ENCODE results near the gene SBK1.

Gene SBK1

DNA sequence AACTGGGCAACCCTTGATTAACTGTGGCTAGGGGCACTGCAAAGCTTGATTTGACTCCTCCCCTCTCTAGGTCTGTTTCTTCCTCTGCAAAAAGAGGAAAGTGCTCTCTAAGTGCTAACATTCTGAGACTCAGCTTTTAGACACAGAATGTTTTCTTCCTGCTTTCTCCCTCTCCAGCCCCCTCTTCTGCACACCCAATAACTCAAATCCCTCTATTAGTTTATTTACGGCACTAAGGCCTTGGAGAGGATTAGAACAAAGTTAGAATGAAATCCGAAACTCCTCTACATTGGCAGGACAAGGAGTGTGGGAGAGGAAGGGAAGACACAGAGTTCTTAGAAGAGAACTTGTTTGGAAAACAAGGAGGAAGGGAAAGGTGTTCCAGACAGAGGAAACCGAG is 3.3 kb upstream of the SBK1 start:
- TF ChIP-seq, protein P1, sequence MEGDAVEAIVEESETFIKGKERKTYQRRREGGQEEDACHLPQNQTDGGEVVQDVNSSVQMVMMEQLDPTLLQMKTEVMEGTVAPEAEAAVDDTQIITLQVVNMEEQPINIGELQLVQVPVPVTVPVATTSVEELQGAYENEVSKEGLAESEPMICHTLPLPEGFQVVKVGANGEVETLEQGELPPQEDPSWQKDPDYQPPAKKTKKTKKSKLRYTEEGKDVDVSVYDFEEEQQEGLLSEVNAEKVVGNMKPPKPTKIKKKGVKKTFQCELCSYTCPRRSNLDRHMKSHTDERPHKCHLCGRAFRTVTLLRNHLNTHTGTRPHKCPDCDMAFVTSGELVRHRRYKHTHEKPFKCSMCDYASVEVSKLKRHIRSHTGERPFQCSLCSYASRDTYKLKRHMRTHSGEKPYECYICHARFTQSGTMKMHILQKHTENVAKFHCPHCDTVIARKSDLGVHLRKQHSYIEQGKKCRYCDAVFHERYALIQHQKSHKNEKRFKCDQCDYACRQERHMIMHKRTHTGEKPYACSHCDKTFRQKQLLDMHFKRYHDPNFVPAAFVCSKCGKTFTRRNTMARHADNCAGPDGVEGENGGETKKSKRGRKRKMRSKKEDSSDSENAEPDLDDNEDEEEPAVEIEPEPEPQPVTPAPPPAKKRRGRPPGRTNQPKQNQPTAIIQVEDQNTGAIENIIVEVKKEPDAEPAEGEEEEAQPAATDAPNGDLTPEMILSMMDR (IDR thresholded peaks at IDR 0.05; ENCODE audit: insufficient read depth, missing control alignments), result no peak
- DNase-seq (ENCODE audit: insufficient read length, low spot score) (no peak), FAIRE-seq (no peak)

DNA sequence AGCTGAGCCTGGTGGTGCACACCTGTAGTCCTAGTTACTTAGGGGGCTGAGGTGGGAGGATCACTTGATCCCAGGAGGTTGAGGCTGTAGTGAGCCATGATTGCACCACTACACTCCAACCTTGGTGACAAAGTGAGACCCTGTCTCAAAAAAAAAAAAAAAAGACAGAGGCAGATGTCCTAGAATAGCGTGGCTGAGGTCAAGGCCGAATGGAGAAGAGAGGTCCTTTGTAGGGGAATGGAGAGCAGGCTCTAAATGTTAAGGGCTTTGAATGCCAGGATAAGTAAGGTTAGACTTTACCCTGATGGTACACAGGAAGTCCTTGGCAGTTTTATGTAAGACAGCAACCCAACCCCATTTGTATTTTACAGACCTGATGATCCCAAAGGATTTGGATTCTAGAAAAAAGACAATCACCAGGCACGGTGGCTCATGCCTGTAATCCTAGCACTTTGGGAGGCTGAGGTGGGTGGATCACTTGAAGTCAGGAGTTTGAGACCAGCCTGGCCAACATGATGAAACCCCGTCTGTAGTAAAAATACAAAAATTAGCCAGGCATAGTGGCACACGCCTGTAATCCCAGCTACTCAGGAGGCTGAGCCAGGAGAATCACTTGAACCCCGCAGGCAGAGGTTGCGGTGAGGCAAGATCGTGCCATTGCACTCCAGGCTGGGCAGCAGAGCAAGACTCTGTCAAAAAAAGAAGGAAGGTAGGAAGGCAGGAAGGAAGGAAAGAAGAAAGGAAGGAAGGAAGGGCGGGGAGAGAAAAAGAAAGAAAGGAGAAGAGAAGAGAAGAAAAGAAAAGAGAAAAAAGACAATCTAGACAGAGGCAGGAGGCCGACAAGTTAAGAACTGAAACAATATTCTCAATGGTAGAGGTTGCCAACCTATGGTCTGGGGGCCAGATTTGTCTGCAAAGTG is 2.1 kb upstream of the SBK1 start:
- FAIRE-seq, result no peak
- TF ChIP-seq, protein P1 (IDR thresholded peaks at IDR 0.05; ENCODE audit: insufficient read depth, missing control alignments), result no peak
- no peak for DNase-seq (ENCODE audit: insufficient read length, low spot score)

DNA sequence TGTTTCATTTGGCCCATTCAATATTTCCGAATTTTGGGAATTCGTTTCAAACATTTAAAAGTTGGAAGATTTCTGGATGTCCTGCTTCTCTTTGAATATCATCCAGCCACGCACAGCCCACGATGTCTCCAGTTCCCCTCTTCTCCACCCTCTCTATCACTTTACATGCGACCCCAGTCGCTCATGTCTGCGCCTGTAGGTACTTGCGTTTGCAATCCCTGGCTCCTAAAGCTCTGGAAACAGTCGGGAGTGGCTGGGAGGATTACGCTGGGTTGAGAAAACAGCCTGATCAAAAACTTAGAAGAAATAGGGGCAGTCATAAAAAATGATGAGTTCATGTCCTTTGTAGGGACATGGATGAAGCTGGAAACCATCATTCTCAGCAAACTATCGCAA is 1.5 kb upstream of the SBK1 start:
- TF ChIP-seq, protein P1 (IDR thresholded peaks at IDR 0.05; ENCODE audit: insufficient read depth, missing control alignments), result no peak
- no peak for DNase-seq (ENCODE audit: insufficient read length, low spot score)
- FAIRE-seq, result no peak

DNA sequence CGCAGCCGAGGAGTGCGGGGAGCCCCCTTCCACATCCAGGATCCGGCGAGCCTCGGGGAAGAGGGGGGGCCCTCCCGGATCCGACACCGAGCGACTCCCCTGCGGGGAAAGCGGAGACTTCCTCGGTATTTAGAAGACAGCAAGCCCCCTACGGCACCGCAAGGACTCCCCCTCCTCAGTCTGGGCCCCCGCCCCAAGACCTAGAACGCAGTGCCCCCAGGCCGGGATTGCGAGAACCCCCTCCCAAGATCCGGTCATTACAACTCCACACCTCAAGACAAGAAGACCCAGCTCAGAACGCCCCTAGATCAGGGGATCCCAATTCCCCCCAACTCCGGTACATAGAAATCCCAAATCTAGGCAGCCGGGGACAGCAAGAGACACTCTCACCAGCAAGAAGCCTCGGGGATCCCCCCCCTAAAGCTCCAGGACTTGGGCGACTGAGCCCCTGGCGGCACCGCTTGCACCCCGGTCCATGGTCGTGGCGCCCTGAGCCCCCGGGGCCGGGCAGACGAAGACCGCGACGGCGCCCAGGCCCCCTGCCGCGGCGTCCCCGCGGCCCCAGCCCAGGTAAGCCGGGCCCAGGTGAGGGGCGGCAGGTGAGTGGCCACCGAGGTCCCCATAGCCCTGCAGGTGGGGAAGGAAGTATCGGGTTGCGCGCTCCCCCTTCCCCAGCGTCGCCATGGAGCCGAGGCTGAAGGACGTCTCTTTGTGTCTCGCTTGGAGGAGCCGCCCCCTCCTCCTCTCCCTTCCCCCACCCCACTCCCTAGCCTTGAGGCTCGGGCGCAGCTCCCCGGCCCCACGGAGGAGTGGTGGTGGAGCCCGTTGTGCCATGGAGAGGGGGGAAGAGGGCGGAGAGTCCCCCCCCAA is 641 bp downstream of the SBK1 start:
- DNase-seq (ENCODE audit: insufficient read length, low spot score) (no peak), FAIRE-seq (no peak)
- TF ChIP-seq, protein P1 (IDR thresholded peaks at IDR 0.05; ENCODE audit: insufficient read depth, missing control alignments), result no peak

DNA sequence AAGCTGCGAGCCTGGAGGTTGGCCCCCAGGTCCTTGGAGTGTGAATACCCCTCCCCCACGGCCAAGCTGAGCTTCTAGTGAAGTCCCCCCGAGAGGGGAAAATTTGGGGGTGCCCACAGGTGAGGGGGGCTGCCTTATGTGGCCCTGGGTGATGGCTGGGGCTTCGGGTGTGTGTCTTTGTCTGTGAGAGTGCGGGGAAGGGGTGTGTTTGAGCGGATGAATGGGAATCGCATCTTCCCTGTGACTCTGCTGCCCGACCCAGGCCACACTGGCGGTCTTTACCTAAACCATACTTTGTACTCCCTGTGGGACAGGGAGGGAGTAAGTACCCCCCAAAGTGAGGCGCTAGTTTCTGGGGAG is 1.3 kb downstream of the SBK1 start:
- TF ChIP-seq, protein P1 (IDR thresholded peaks at IDR 0.05; ENCODE audit: insufficient read depth, missing control alignments), result no peak
- DNase-seq (ENCODE audit: insufficient read length, low spot score) (no peak), FAIRE-seq (no peak)

DNA sequence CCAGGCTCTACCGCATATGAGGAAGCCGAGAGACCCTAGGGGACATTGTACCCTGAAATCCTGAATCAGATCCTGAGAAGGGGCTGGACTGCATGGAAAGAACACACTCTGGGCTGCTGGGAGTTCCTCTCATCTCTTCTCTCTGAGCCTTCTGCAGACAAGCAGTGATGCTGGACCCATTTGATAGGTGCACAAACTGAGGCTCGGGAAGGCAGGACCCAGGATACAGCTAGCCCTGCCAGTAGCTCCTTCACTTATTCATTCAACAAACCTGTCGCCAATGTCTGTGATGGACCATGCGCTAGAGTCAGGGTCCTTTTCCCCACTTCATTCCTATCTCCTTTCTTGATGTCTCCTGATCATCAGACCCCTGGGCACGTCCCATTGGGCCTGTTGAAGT is 1.9 kb downstream of the SBK1 start:
- DNase-seq (ENCODE audit: insufficient read length, low spot score) (no peak), FAIRE-seq (no peak)
- TF ChIP-seq, protein P1 (IDR thresholded peaks at IDR 0.05; ENCODE audit: insufficient read depth, missing control alignments), result no peak

Data from D721Med (cell line).